Small intestine (tissue), 7 donors: ENCODE measurements around the gene PIGZ. TPM values are rescaled to one million over a fixed set of nuclear protein-coding genes. Genes with fewer than 3 reads are reported as not detected.
"Not testable (repeated sequence)": the region's sequence is repeated elsewhere in the genome, so short reads cannot be mapped to it uniquely, and the experiment has no call there.

ENCODE experiments used
- DNase-seq, 2 donors: peaks; one replicate each; pipeline versions ENCODE4 v3.0.0 to v3.0.0-alpha.2; 2013
- FAIRE-seq: peaks from 2 replicates; lab custom pipeline; 2012; peaks lifted over from hg19 to GRCh38; lab: Jason Lieb, UNC
- H3K27ac ChIP-seq, 3 donors: one replicate each; pipeline ENCODE4 v1.5.1; 2013; ENCODE audit warnings: low read length in 2 of 3, mild to moderate bottlenecking in 2 of 3, control low read depth in 1 of 3, inconsistent platforms in 1 of 3, low read depth in 1 of 3, moderate library complexity in 1 of 3
- H3K27me3 ChIP-seq, 3 donors: one replicate each; pipeline ENCODE4 v1.6.1; 2013; ENCODE audit warnings: low read length in 3 of 3, inconsistent platforms in 1 of 3; ENCODE audit not compliant: control insufficient read depth in 3 of 3, insufficient read depth in 3 of 3
- H3K36me3 ChIP-seq, 3 donors: one replicate each; pipeline ENCODE4 v1.6.1; 2013; ENCODE audit warnings: low read length in 3 of 3, inconsistent platforms in 1 of 3, low read depth in 1 of 3, mild to moderate bottlenecking in 1 of 3, moderate library complexity in 1 of 3; ENCODE audit not compliant: control insufficient read depth in 3 of 3, insufficient read depth in 2 of 3
- H3K4me1 ChIP-seq, 3 donors: one replicate each; pipeline ENCODE4 v1.6.1; 2013; ENCODE audit warnings: low read length in 2 of 3, inconsistent platforms in 1 of 3, low read depth in 1 of 3, mild to moderate bottlenecking in 1 of 3, moderate library complexity in 1 of 3; ENCODE audit not compliant: control insufficient read depth in 3 of 3, insufficient read depth in 2 of 3
- H3K4me3 ChIP-seq, 3 donors: one replicate each; pipeline ENCODE4 v1.5.1; 2013; ENCODE audit warnings: low read length in 3 of 3, control low read depth in 1 of 3, inconsistent platforms in 1 of 3, low read depth in 1 of 3, mild to moderate bottlenecking in 1 of 3, moderate library complexity in 1 of 3
- H3K9me3 ChIP-seq, 2 donors: one replicate each; pipeline ENCODE4 v1.6.1; 2013; ENCODE audit warnings: low read depth in 1 of 2, low read length in 1 of 2; ENCODE audit not compliant: control insufficient read depth in 2 of 2, insufficient read depth in 1 of 2
- WGBS, 3 donors: extraction: QIAGEN DNeasy Blood & Tissue Kit; methylation state at CpG; one replicate each; pipeline ENCODE4 v1.1.7; 2013; 5-methylcytosine and 5-hydroxymethylcytosine counted together
- polyA plus RNA-seq, 4 donors: library from polyadenylated mRNA; stranded (reverse) in 3 of 4; unstranded in 1 of 4; fragments of 200-250 nt in 3 of 4; fragments of 120-200 nt in 1 of 4; gene quantifications; one replicate each; pipeline versions ENCODE4 v1.2.1 to v1.2.3, GENCODE V29; 2013
- donor health status: healthy with polysubstance abuse.
- donor health status: control.
- donor health status: control.
- donor health status: Bipolar disorder and iron deficiency.
- donor health status: healthy.

The PIGZ gene
- polyA plus RNA-seq, 4 donors: 1.1 to 78.4 (median 2.9) TPM

DNA sequence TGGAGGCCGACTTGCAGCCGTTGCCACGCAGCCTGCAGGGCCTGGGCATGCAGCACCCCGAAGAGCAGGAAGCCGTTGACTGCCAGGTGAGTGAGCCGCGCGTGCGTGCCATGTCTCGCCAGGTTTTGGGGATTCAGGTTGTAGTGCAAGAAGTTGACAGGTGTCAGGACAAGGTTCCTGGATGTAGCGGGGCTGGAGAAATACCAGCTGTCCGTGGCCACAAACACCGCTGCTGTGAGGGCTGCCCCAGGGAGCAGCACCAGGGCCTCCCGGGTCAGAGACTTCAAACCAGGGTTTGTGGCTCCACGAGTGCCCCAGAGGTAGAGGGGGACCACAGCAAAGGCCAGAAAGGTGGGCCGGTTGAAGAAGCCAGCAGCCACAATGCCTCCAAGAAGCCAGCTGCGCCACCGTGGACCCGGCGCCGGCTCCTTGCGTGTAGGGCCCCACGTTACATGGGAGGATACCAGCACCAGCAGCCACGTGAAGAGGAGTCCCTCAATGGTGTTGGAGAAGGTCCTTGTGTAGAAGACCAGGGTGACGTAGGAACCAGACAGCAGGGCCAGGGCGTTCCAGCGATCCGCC lies 20.7 kb downstream of the PIGZ start:
- no peaks in the 10 kb centered on the region for H3K9me3 ChIP-seq
- H3K4me3 ChIP-seq: no peak overlapping the region
- no peak overlapping the region for H3K27ac ChIP-seq
- FAIRE-seq (no peak), DNase-seq (no peak)
- H3K36me3 ChIP-seq: peaks cover 0 to 56% (median 0%) of the 10 kb centered on the region in 3 donors
- 89 to 93% (median 91%) methylated on average over 28 of the region's 28 CpGs for WGBS, 3 donors
- H3K27me3 ChIP-seq: no peaks in the 10 kb centered on the region
- H3K4me1 ChIP-seq: peaks cover 0 to 18% (median 0%) of the 10 kb centered on the region in 3 donors

DNA sequence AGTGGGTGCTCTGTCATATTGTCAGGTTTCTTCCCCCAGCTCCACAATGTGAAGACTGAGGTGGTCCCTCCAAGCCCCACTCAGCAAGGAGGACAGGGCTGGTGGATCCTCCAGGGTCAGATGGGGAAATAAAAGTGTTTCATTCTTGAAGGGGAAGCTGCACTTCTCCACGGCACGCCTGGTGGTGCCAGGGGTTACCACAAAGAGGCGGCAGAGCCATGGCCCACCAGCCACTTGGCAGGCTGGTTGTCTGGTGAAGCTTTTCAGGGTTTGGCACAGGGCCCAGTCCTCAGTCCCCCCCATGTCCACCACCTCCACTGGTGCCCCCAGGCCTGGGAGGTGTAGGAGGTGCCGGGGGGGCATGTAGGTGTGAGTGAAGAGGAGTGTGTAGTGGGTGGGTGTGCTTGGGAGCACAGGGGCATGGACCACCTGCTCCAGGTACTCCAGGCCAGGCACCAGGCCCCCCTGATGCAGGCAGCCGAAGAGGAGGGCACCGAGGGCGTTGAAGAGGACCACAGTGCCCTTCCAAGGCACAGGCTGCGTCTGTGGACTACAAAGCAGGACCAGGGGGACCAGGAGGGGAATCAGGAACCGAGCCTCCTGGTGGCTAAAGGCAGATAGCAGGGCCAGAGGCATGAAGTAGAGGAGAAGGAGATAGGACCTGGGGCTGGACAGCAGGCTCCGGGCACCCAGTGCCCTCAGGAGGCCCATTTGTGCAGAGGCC lies 21.3 kb downstream of the PIGZ start:
- Histone ChIP-seq H3K27me3 (no peaks in the 10 kb centered on the region), H3K27ac (no peak overlapping the region), H3K4me1 (peaks cover 0 to 18% (median 0%) of the 10 kb centered on the region in 3 donors), H3K4me3 (no peak overlapping the region), H3K36me3 (peaks cover 0 to 56% (median 0%) of the 10 kb centered on the region in 3 donors), H3K9me3 (no peaks in the 10 kb centered on the region)
- WGBS, 3 donors: 85 to 95% (median 91%) methylated on average over 10 of the region's 10 CpGs
- FAIRE-seq: no peak
- no peak for DNase-seq

DNA sequence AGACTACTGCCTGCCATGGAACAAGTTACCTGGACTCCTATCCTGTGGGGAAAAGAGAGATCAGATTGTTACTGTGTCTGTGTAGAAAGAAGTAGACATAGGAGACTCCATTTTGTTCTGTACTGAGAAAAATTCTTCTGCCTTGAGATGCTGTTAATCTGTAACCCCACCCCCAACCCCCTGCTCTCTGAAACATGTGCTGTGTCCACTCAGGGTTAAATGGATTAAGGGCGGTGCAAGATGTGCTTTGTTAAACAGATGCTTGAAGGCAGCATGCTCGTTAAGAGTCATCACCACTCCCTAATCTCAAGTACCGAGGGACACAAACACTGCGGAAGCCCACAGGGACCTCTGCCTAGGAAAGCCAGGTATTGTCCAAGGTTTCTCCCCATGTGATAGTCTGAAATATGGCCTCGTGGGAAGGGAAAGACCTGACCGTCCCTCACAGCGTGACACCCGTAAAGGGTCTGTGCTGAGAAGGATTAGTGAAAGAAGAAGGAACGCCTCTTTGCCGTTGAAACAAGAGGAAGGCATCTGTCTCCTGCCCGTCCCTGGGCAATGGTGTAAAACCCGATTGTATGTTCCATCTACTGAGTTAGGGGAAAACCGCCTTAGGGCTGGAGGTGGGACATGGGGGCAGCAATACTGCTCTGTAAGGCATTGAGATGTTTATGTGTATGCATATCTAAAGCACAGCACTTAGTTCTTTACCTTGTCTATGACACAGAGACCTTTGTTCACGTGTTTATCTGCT lies 24.4 kb downstream of the PIGZ start:
- peak overlapping the region in 1 of 3 donors; percentile 83 for H3K4me3 ChIP-seq
- WGBS, 3 donors: 61 to 78% (median 69%) methylated on average over 13 to 14 of the region's 14 CpGs
- H3K4me1 ChIP-seq: peaks cover 0 to 30% (median 3%) of the 10 kb centered on the region in 3 donors
- not testable (repeated sequence) for H3K9me3 ChIP-seq, H3K27me3 ChIP-seq, FAIRE-seq
- peak overlapping the region in 1 of 3 donors; percentile 97 for H3K27ac ChIP-seq
- peaks cover 0 to 41% (median 0%) of the 10 kb centered on the region in 3 donors for H3K36me3 ChIP-seq
- peak in 1 of 2 donors; percentile 42 for DNase-seq

DNA sequence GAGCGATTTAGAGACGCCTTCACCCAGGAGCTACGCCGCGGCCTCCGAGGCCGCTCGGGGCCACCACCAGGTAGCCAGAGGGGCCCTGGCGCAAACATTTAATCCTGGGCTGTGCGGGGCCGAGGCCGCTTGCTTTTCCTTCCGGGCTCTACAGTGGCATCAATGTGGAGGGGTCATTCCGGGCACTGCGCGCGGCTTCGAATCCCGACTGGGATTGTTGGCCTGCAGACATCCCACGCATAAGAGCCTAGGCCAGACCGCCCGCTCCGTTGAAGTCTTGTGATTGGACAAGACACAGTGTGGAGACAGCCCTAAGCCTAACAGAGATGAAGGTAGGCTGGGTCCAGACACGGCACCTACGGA lies 25.7 kb downstream of the PIGZ start:
- H3K4me1 ChIP-seq: peaks cover 0 to 30% (median 3%) of the 10 kb centered on the region in 3 donors
- WGBS, 3 donors: 0% methylated on average over 25 of the region's 25 CpGs
- peaks cover 2 to 41% (median 4%) of the 10 kb centered on the region in 3 donors for H3K36me3 ChIP-seq
- FAIRE-seq (no peak), DNase-seq (no peak)
- peak overlapping the region; percentile 83 to 100 (median 91) for H3K4me3 ChIP-seq
- peak overlapping the region; percentile 79 to 97 (median 90) for H3K27ac ChIP-seq
- no peaks in the 10 kb centered on the region for H3K27me3 ChIP-seq
- H3K9me3 ChIP-seq: no peaks in the 10 kb centered on the region

DNA sequence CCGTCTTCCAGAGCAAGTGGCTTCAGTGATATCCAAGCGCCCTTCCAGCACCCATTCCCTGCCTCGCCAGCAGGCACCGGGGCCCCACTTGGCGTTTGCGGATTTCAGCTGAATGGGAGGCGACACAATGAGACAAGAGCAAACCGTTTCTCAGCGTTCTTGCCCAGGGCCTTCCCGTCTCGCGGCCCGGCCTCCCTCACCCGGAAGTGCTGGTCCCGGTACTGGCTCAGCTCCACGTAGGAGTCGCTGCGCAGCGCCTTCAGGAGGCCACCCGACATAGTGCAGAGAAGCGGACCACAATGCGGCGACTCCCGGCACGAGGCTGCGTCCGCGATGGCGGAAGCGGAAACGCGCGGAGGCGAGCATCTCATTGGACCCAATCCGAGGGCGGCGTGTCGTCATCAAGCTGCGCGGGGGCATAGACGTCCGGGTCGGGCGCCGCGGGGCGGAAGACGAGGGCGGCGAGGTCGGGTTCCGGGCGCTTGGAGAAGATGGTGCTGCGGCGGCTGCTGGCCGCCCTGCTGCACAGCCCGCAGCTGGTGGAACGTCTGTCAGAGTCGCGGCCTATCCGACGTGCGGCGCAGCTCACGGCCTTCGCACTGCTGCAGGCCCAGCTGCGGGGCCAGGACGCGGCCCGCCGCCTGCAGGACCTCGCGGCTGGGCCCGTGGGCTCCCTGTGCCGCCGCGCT lies 26.3 kb downstream of the PIGZ start, which contains the start of gene NCBP2:
Gene NCBP2, minus strand, starts transcription at position 303 of the 689 bp plus-strand sequence. Its CDS starts 25 bp downstream, at position 278.
- WGBS, 3 donors: 0 to 1% (median 1%) methylated on average over 56 to 77 of the region's 77 CpGs
- DNase-seq (peak; percentile 98 to 100), FAIRE-seq (no peak)
- peaks cover 0 to 30% (median 3%) of the 10 kb centered on the region in 3 donors for H3K4me1 ChIP-seq
- peak within 1 kb of the TSS; percentile 83 to 100 (median 95) for H3K4me3 ChIP-seq
- H3K27me3 ChIP-seq: no peaks in the 10 kb centered on the region
- H3K36me3 ChIP-seq: peaks cover 2 to 39% (median 7%) of the 10 kb centered on the region in 3 donors
- peak within 1 kb of the TSS; percentile 96 to 100 (median 97) for H3K27ac ChIP-seq
- no peaks in the 10 kb centered on the region for H3K9me3 ChIP-seq

DNA sequence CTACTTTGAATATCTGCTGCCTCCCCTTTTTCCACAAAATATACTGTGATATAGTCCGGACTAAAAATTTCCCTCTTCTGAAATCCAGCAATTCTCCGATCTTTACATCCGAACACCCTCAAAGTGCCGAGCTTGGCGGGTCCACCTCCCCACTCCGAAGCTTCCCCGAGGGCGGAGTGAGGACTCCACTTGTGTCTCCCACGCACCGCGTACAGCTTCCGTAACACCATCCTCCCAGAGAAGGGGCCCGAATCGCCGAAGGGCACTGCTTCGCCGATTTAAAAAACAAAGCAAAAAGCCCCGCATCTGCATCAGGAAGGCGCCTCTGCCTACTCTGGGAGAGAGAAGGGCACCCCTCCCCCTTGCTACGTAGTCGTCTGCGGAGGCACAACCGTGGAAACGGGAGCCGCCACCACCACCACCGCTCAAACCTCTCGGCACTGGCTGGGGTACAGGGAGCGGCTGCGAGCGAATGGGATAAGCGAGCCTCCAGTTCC lies 26.9 kb downstream of the PIGZ start:
- no peak for FAIRE-seq
- H3K4me3 ChIP-seq: peak overlapping the region; percentile 83 to 100 (median 95)
- peak overlapping the region; percentile 96 to 100 (median 97) for H3K27ac ChIP-seq
- H3K36me3 ChIP-seq: peaks cover 5 to 37% (median 8%) of the 10 kb centered on the region in 3 donors
- WGBS, 3 donors: 0% methylated on average over 31 of the region's 31 CpGs
- no peaks in the 10 kb centered on the region for H3K9me3 ChIP-seq
- no peaks in the 10 kb centered on the region for H3K27me3 ChIP-seq
- peaks cover 0 to 30% (median 3%) of the 10 kb centered on the region in 3 donors for H3K4me1 ChIP-seq
- no peak for DNase-seq

DNA sequence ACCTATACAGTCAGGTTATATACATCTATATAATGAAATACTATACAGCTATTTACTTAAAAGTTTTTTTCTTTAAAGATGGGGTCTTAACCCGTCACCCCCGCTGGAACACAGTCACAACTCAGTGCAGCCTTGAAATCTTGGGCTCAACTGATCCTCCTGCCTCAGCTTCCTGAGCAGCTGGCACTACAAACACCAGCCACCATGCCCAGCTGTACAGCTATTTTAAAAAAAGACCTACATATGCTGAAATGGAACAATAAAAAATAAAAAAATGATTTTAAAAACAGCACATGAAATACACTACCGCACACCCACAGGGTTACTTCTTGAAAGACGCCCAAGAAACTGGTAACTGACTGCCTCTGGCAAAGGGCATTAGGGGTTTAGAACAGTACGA lies 30.1 kb downstream of the PIGZ start:
- H3K36me3 ChIP-seq: peaks cover 13 to 32% (median 19%) of the 10 kb centered on the region in 3 donors
- H3K4me3 ChIP-seq: no peak overlapping the region
- peaks cover 0 to 14% (median 3%) of the 10 kb centered on the region in 3 donors for H3K4me1 ChIP-seq
- no peak overlapping the region for H3K27ac ChIP-seq
- H3K9me3 ChIP-seq: no peaks in the 10 kb centered on the region
- DNase-seq: no peak
- 88 to 94% (median 94%) methylated on average over 5 of the region's 5 CpGs for WGBS, 3 donors
- H3K27me3 ChIP-seq: no peaks in the 10 kb centered on the region
- FAIRE-seq: no peak
